B cell (primary cell): ENCODE data around the gene DSG3. TPM values are rescaled to one million over a fixed set of nuclear protein-coding genes. Genes with fewer than 3 reads are reported as not detected.

Experiments
- ATAC-seq: fragments of 200-7000 bp; cut with Tn5 transposase; one replicate; pipeline ENCODE4 v1.10.0; 2021; ENCODE audit warnings: low read depth, mild to moderate bottlenecking, moderate number of reproducible peaks, moderate library complexity
- CTCF ChIA-PET: fragments of 350-600 bp; sonication (Branson Sonifier 250); formaldehyde crosslinking; loops from one replicate; lab custom pipeline; 2021; ENCODE audit warnings: antibody characterized with exemption, inconsistent platforms; lab: Charles Lee
- POLR2A ChIA-PET: fragments of 350-600 bp; sonication (Branson Sonifier 250); formaldehyde crosslinking; loops from one replicate; lab custom pipeline; 2021; ENCODE audit warnings: antibody characterized with exemption; lab: Charles Lee
- DNase-seq: peaks from one replicate; pipeline ENCODE4 v3.0.0; 2013
- H2AFZ ChIP-seq: 2 replicates; pipeline ENCODE4 v1.6.1; 2012; ENCODE audit warnings: mild to moderate bottlenecking, low read depth, low read length; ENCODE audit not compliant: insufficient read depth, poor library complexity, severe bottlenecking
- H3K27ac ChIP-seq, 2 donors: 1 replicate in 1 of 2; 2 replicates in 1 of 2; pipeline ENCODE4 v1.5.1; 2012 to 2013; ENCODE audit warnings: low read length in 2 of 2, mild to moderate bottlenecking in 2 of 2, moderate library complexity in 1 of 2
- H3K27me3 ChIP-seq, 4 experiments: fragments of 200-600 bp in 1 of 4; sonication (generic) in 1 of 4; replicated peaks in 1 of 4; 1 replicate in 2 of 4; 2 replicates in 2 of 4; pipeline versions ENCODE4 v1.6.1 to v1.7.0; 2013 to 2016; ENCODE audit warnings: low read length in 3 of 4, mild to moderate bottlenecking in 2 of 4, mixed read lengths in 1 of 4, moderate library complexity in 1 of 4; ENCODE audit not compliant: insufficient read depth in 4 of 4, control insufficient read depth in 3 of 4; ENCODE audit errors: control extremely low read depth in 1 of 4
- H3K36me3 ChIP-seq, 2 experiments: replicated peaks in 1 of 2; 1 replicate in 1 of 2; 2 replicates in 1 of 2; pipeline versions ENCODE4 v1.6.1 to v1.7.1; 2013; ENCODE audit warnings: low read length in 1 of 2; ENCODE audit not compliant: insufficient read depth in 2 of 2, control insufficient read depth in 1 of 2; ENCODE audit errors: control extremely low read depth in 1 of 2, extremely low read depth in 1 of 2
- H3K4me1 ChIP-seq, 2 donors: fragments of 200-600 bp in 1 of 2; sonication (generic) in 1 of 2; 1 replicate in 1 of 2; 2 replicates in 1 of 2; pipeline versions ENCODE4 v1.5.1 to v1.6.1; 2013 to 2017; ENCODE audit warnings: low read length in 2 of 2; ENCODE audit not compliant: control insufficient read depth in 2 of 2, insufficient read depth in 2 of 2
- H3K4me2 ChIP-seq: replicated peaks from 2 replicates; pipeline ENCODE3; 2012; ENCODE audit warnings: mild to moderate bottlenecking, low read depth, low read length; ENCODE audit not compliant: poor library complexity, severe bottlenecking
- H3K4me3 ChIP-seq, 5 experiments: fragments of 200-600 bp in 1 of 5; sonication (generic) in 1 of 5; 1 replicate in 3 of 5; 2 replicates in 2 of 5; pipeline versions ENCODE4 v1.5.1 to v1.7.0; 2011 to 2016; ENCODE audit warnings: low read length in 4 of 5, mild to moderate bottlenecking in 4 of 5, low read depth in 2 of 5, control low read depth in 1 of 5, moderate library complexity in 1 of 5; ENCODE audit not compliant: insufficient read depth in 1 of 5; ENCODE audit errors: control extremely low read depth in 1 of 5, extremely low read depth in 1 of 5
- H3K79me2 ChIP-seq: fragments of 200-600 bp; sonication (generic); one replicate; pipeline ENCODE4 v1.6.0; 2016; ENCODE audit warnings: low read length; ENCODE audit not compliant: control insufficient read depth, insufficient read depth
- H3K9ac ChIP-seq: fragments of 200-600 bp; sonication (generic); 2 replicates; pipeline ENCODE4 v1.6.1; 2017; ENCODE audit warnings: mild to moderate bottlenecking, low read length, moderate library complexity
- H3K9me3 ChIP-seq, 3 donors: one replicate each; pipeline versions ENCODE4 v1.6.1 to v1.7.1; 2013; ENCODE audit warnings: low read length in 2 of 3; ENCODE audit not compliant: control insufficient read depth in 2 of 3, insufficient read depth in 1 of 3; ENCODE audit errors: control extremely low read depth in 1 of 3
- H4K20me1 ChIP-seq: 2 replicates; pipeline ENCODE4 v1.6.0; 2012; ENCODE audit warnings: mild to moderate bottlenecking, low read length; ENCODE audit not compliant: insufficient read depth, control insufficient read depth, poor library complexity, severe bottlenecking
- H3K27ac Mint-ChIP-seq: one replicate; pipeline ENCODE4 v1.8.0; 2021; ENCODE audit warnings: mixed read lengths
- H3K27me3 Mint-ChIP-seq: one replicate; pipeline ENCODE4 v1.8.0; 2021; ENCODE audit warnings: mixed read lengths
- H3K4me1 Mint-ChIP-seq: one replicate; pipeline ENCODE4 v1.8.0; 2021; ENCODE audit warnings: mixed read lengths
- H3K4me3 Mint-ChIP-seq: one replicate; pipeline ENCODE4 v1.8.0; 2021; ENCODE audit warnings: mixed read lengths
- H3K9me3 Mint-ChIP-seq: one replicate; pipeline ENCODE4 v1.8.0; 2022; ENCODE audit warnings: mixed read lengths; ENCODE audit not compliant: insufficient read depth
- EZH2 ChIP-seq: IDR thresholded peaks from 2 replicates; pipeline ENCODE4 v1.6.1; 2012; ENCODE audit warnings: borderline replicate concordance, low read depth, mild to moderate bottlenecking, moderate library complexity, low read length; ENCODE audit not compliant: insufficient read depth, poor library complexity, severe bottlenecking
- WGBS: methylation state at CpG from one replicate; pipeline ENCODE4 v1.1.5; 2013; ENCODE audit warnings: missing lambda C conversion rate; ENCODE audit not compliant: insufficient coverage; 5-methylcytosine and 5-hydroxymethylcytosine counted together
- intact Hi-C: fragments of 100-400 bp; cut with micrococcal nuclease; formaldehyde crosslinking; loops from one replicate; pipeline ENCODE4 v1.10.0; 2022
- polyA plus RNA-seq: library from polyadenylated mRNA; depleted of rRNA; stranded (reverse); fragments of >200 nt; gene quantifications from 2 replicates; pipeline ENCODE4 v1.2.3, GENCODE V29; 2012
- total RNA-seq, 2 donors: library from RNA; stranded (reverse); fragments of 120-200 nt in 1 of 2; gene quantifications; 1 replicate in 1 of 2; 2 replicates in 1 of 2; pipeline versions ENCODE4 v1.2.3 to v1.2.4, GENCODE V29; 2013 to 2022
- TF ChIP-seq, protein P1 (sequence below): fragments of 200-600 bp; IDR thresholded peaks from one replicate; pipeline ENCODE4 v1.8.0; 2022; ENCODE audit warnings: antibody characterized with exemption, mild to moderate bottlenecking

Gene DSG3
- total and polyA plus RNA-seq, 2 donors (not counting 1 experiment from before 2014, with no cell fraction given): not detected

GRCh38 chr18:31489311-31489710 lies 41.8 kb downstream of the DSG3 start:
- H3K9ac ChIP-seq: no peak overlapping the region
- intact Hi-C loops: no loop called here

GRCh38 chr18:31490387-31490786 lies 42.8 kb downstream of the DSG3 start:
- no peak overlapping the region for H3K4me2 ChIP-seq
- Mint-ChIP-seq H3K4me1 (no peaks in the 10 kb centered on the region), H3K27ac (no peak overlapping the region), H3K9me3 (no peaks in the 10 kb centered on the region), H3K27me3 (peaks cover 22% of the 10 kb centered on the region), H3K4me3 (no peak overlapping the region)
- H3K4me3 ChIP-seq: no peak overlapping the region
- whole genome bisulfite sequencing: no CpG with 5 or more reads among the region's 1 CpG
- POLR2A ChIA-PET: no interaction called here
- CTCF ChIA-PET: no interaction called here
- intact Hi-C loops: no loop called here
- H3K9ac ChIP-seq: no peak overlapping the region
- DNase-seq (no peak), ATAC-seq (no peak)
- H4K20me1 ChIP-seq: no peaks in the 10 kb centered on the region
- H3K27ac ChIP-seq: no peak overlapping the region
- H3K27me3 ChIP-seq: peaks cover 0 to 3% (median 0%) of the 10 kb centered on the region in 4 experiments
- H2AFZ ChIP-seq: no peak overlapping the region
- no peaks in the 10 kb centered on the region for H3K79me2 ChIP-seq
- no peaks in the 10 kb centered on the region for H3K4me1 ChIP-seq
- H3K9me3 ChIP-seq: no peaks in the 10 kb centered on the region
- TF ChIP-seq, protein P1, sequence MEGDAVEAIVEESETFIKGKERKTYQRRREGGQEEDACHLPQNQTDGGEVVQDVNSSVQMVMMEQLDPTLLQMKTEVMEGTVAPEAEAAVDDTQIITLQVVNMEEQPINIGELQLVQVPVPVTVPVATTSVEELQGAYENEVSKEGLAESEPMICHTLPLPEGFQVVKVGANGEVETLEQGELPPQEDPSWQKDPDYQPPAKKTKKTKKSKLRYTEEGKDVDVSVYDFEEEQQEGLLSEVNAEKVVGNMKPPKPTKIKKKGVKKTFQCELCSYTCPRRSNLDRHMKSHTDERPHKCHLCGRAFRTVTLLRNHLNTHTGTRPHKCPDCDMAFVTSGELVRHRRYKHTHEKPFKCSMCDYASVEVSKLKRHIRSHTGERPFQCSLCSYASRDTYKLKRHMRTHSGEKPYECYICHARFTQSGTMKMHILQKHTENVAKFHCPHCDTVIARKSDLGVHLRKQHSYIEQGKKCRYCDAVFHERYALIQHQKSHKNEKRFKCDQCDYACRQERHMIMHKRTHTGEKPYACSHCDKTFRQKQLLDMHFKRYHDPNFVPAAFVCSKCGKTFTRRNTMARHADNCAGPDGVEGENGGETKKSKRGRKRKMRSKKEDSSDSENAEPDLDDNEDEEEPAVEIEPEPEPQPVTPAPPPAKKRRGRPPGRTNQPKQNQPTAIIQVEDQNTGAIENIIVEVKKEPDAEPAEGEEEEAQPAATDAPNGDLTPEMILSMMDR: no peak
- TF ChIP-seq EZH2: no peak
- H3K36me3 ChIP-seq: no peaks in the 10 kb centered on the region

More at GRCh38 chr18:31489311-31489710, 41.8 kb downstream of the DSG3 start:
- H2AFZ ChIP-seq: no peak overlapping the region
- no peak overlapping the region for H3K4me3 Mint-ChIP-seq
- ChIA-PET CTCF (no interaction called here), POLR2A (no interaction called here)
- H4K20me1 ChIP-seq: no peaks in the 10 kb centered on the region
- no peak overlapping the region for H3K4me3 ChIP-seq
- H3K9me3 Mint-ChIP-seq: no peaks in the 10 kb centered on the region
- TF ChIP-seq, protein P1: no peak
- TF ChIP-seq EZH2: no peak
- no peak overlapping the region for H3K4me2 ChIP-seq
- DNase-seq (no peak), ATAC-seq (no peak)
- no peaks in the 10 kb centered on the region for H3K79me2 ChIP-seq
- no peaks in the 10 kb centered on the region for H3K4me1 Mint-ChIP-seq
- no peaks in the 10 kb centered on the region for H3K9me3 ChIP-seq
- H3K27me3 Mint-ChIP-seq: peaks cover 17% of the 10 kb centered on the region
- H3K4me1 ChIP-seq: no peaks in the 10 kb centered on the region
- H3K27me3 ChIP-seq: no peaks in the 10 kb centered on the region
- WGBS: 92% methylated on average over 1 of the region's 1 CpG
- H3K36me3 ChIP-seq: no peaks in the 10 kb centered on the region
- H3K27ac Mint-ChIP-seq: no peak overlapping the region
- no peak overlapping the region for H3K27ac ChIP-seq
